Stimulated activated CD4-positive, alpha-beta T cell treated with anti-CD3 and anti-CD28 coated beads, TNF-alpha, amount 100 ng/mL, for 48 hours (primary cell): Measurements from ENCODE around the gene ZNF729.
"Not testable (repeated sequence)": the region's sequence is repeated elsewhere in the genome, so short reads cannot be mapped to it uniquely, and the experiment has no call there.

Source experiments
- DNase-seq, 3 donors: peaks; one replicate each; pipeline ENCODE4 v3.0.0-alpha.2; 2020; ENCODE audit warnings: low read depth in 3 of 3

The ZNF729 gene

DNA sequence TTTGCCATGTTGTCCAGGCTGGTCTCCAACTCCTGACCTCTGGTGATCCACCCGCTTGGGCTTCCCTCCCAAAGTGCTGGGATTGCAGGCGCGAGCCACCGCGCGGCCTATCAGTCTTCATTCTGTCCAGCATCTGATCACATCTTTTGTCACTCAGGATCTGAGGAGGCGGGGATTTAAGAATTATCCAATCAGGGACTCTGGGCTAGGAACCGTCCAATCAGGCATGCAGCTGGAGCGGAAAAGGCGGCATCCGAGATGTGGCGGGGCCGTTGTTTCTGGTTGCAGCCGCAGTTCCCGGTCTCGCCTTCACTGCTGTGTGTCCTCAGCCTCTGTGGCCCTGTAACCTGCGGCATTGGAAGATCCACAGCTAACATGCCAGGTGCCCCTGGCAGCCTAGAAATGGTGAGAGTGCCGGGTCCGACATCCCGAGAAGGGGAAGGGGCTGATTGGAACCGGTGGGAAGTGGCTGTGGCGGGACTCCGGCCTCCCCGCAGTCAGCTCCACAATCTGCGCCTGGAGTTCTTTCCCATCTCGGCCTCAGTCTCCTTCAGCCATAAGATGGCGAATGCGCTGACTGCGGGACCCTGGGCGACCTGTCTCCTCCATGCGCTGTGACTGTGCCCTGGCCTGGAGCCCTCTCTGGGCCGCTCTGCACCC, at the start of gene ZNF729:
Gene ZNF729, plus strand, starts transcription at position 291 of the 660 bp plus-strand sequence. Its CDS starts 85 bp downstream, at position 376.
- DNase-seq, result no peak

DNA sequence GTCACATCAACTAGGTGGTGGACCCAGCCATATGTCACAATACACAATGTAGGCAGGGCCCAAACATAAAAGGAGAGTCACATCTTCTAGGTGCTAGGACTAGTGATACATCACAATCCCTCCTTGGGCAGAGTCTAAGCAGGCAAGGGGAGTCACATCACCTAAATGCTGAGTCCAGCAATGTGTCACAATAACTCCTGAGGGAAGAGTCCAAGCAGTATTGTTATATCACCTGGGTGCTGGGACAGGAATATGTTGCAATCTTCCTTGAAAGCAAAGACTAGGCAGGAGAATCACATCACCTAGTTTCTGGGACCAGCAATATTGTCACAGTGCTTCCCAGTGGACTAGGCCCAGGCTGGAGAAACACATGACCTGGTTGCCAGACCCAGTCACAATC, 29.4 kb upstream of the ZNF729 start:
- DNase-seq, result no peak

DNA sequence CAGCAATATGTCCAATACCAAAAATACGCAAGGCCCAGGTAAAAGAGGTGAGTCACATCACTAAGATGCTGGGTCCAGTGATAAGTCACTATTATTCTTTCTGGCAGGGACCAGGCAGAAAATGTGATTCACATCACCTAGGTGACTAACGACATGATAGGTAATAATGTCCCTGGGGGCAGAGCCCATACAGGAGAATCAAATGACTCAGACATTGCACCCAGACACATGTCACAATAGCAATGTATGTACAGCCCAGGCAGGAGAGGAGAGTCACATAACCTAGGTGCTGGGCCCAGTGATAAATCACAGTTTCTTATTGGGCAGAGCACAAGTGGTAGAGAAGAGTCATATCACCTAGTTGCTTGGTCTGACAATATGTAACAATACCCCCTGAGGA, 28.9 kb upstream of the ZNF729 start:
- no peak for DNase-seq

DNA sequence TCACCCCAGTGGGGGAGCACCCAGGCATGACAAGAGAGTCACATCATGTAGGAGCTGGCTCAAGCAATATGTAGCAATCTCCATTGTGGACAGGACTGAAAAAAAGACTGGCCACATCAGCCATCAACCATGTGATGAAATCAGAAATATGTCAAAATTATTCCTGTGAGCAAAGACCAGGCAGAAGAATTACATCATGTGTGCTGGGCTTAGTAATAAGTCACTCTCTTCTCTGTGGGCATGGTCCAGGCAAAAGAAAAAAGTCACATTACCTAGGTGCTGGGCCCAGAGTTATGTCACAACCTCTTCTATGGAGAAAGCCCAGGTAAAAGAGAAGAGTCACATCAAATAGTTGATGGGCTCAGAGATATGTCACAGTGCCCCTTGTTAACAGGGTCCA, 28.3 kb upstream of the ZNF729 start:
- DNase-seq, result no peak

DNA sequence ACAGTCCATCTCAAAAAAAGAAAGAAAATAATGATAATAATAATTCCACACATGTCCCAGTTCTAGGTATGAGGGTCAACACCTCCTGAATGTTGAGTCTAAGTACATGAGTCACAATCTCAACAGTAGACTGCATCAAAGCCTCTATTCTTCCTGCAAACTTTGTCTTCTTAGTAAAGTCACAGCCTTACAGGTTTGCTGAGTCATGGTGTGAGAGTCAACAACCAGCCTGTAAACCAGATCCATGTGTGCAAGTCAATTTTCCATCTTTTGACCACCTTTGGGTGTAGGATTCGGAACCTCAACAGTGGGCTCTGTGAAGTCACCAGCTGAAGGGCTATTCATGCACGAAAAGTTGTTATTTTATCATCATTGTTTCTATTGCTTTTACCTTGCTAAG, 25.7 kb upstream of the ZNF729 start:
- DNase-seq, result no peak

DNA sequence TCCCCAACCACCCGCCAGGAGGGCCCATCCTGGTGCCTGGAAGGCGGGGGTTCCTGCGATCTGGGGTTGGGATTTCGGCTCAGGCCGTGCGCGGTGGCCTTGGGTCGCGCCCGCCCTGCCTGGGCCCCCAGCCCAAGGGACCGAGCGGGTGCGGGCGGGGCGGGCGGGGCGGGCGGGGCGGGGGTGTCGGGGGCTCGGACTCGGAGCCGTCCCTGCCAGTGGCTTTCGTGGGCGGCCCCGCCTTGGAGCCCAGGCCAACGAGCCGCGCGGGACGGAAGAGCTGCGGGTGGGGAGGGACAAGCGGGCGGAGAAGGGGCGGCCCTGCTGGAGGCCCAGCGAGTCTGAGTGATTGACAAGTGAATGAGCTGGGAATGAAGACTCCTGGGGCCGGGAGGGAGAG, 24.6 kb upstream of the ZNF729 start:
- DNase-seq, result no peak

DNA sequence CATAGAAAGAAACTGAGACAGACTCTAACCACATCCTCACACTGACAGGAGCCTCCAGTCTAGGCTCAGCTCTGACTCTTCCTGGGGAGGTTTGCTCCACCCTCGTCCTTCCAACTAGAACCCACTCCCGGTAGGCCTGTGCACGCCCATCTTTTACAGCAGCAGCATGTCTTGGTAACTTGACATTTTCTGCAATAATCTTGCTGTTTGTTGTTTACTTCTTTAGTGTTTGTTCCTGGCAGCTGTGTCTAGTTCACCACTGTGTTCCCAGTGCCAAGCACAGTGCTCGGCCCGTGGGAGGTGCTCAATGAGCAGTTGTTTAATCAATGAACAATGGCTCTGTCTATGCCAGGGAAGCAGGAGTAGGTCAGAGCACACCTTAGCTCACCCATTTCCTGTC, 23.1 kb upstream of the ZNF729 start:
- no peak for DNase-seq

DNA sequence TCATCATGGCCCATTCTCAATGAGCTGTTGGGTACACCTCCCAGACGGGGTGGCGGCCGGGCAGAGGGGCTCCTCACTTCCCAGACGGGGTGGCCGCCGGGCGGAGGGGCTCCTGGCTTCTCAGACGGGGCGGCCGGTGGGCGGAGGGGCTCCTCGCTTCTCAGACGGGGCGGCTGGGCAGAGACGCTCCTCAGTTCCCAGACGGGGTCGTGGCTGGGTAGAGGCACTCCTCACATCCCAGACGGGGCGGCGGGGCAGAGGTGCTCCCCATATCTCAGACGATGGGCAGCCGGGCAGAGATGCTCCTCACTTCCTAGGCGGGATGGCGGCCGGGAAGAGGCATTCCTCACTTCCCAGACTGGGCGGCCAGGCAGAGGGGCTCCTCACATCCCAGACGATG, 35.3 kb downstream of the ZNF729 start:
- DNase-seq, result not testable (repeated sequence)

DNA sequence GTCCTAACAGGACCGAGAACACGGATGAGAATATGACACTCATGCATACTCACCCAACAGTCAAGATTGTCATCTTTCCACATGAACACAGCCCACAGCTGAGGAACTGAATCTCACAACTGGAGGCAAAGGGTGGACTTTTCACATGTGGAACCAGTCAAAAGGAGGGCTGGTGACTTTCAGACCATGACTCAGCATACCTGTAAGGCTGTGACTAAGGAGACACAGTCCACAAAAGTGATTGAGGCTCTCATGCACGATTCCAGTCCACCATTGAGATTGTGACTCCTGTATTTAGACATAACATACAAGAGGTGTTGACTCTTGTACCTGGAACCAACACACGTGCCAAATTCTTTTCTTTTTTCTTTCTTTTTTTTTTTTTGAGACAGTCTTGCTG, 40.0 kb downstream of the ZNF729 start:
- DNase-seq, result no peak

DNA sequence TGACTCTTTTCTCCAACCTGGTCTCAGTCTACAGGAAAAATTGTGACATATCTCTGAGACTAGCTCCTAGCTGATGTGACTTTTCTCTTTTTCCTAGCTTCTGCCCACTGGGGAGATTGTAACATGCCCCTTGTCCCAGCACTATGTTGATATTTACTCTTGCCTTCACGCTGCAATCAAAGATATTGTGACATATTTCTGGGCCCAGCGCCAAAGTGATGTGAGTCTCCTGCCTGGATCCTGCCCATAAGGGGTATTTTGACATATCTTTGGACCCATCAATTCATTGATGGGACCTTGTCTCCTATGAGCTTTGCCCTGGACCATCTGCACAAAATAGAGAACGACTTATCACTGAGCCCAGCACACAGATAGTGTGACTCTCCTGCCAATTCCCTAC, 41.1 kb downstream of the ZNF729 start:
- DNase-seq, result no peak

DNA sequence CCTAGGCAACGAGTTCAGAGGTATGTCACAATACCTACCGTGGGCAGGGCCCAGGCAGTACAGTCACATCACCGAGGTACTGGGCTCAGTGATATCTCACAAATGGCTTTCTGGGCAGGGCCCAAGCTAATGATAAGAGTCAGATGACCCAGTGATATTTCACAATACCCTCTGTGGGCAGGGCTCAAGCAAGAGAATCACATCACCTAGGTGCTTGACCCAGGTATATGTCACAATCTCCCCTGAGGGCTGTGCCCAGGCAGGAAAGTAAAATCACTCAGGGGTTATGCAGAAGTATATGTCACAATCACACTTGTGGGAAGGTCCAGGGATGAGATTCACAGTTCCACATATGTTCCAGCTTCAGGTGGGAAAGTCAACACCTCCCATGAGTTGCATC, 45.3 kb downstream of the ZNF729 start:
- DNase-seq, result no peak

DNA sequence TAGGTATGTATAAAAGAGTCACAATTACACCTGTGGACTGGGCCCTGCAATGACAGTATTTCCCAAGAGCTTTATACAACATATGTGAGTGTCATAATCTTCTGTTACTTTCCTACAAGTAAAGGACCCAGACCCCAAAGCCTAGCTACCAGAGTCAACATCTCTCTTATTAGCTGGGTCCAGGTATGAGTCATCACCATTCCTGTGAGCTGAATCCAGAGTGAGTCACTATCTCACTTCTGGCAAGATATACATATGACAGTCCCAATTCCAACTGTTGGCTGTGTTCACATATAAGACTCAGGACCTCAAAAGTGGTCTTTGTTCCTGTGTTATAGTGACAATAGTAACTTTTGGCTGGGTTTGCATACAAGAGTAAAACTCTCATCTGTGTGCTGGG, 46.7 kb downstream of the ZNF729 start:
- no peak for DNase-seq

DNA sequence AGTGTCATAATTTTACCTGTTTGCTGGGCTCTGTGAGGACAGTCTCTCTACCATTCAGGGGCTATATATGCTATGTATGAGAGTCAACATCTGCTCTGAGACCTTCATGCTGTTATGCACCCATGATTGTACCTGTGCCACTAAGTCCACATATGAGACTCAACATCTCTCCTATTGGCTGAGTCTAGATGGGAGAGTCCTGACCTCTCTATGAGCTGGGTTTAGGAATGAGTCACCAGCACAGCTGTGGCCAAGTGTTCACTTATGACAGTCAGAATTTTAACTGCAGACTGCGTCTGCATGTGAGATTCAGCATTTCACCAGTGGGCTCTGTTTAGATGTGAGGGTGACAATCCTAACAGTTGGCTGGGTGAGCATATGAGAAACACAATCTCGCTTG, 49.5 kb downstream of the ZNF729 start:
- DNase-seq, result no peak

DNA sequence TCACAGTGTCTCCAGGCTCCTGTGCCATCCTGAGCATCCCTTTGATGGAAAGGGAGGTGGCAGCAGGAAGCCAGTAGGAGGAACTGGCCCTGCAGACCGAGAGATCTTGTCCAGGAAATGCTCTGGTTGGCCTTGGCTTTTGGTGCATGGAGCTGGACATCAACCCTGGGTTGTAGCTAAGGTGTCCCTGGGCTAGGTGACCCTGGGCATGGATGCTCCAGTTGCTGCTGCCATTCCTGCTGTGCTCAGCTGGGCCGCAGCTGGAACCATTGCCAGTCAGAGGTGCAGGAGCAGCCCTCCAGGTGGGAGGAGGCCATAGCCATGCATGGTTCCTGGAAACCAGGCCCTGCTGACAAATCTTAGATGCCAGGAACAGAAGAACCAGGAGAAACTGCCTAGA, 68.4 kb downstream of the ZNF729 start:
- DNase-seq, result no peak
